Measurements from ENCODE around the gene MYH4. TPM values are rescaled to one million over a fixed set of nuclear protein-coding genes. Genes with fewer than 3 reads are reported as not detected.

MYH4 gene
- total RNA-seq, 1 donor from 2014 or later, result not detected

DNA sequence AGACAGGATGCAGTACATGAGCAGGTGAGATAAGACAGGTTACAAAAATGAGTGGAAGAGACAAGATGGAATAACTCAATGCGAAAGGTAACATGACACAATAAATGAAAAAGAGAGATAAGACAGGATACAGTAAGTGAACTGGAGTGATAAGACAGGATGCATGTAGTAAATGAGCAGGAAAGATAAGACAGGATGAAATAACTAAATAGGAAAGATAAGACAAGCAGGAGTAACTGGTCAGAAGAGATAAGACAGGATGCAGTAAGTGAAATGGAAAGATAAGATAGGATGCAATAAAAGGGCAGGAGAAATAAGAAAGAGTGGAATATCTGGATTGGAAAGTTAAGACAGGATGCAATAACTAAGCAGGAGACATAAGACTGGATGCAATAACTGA lies 8.3 kb upstream of the MYH4 start:
- Mint-ChIP-seq H3K36me3 (ENCODE audit: low read depth, unreplicated experiment) (peaks cover 2% of the 10 kb centered on the region), H3K27ac (ENCODE audit: unreplicated experiment) (no peak overlapping the region), H3K4me1 (ENCODE audit: low read depth, unreplicated experiment) (no peaks in the 10 kb centered on the region), H3K4me3 (ENCODE audit: unreplicated experiment) (no peak overlapping the region), H3K27me3 (ENCODE audit: low read depth, unreplicated experiment) (no peaks in the 10 kb centered on the region), H3K9me3 (ENCODE audit: unreplicated experiment) (peaks cover 4% of the 10 kb centered on the region)
- TF ChIP-seq EZH2 (IDR thresholded peaks at IDR 0.05; ENCODE audit: insufficient read depth, low read length), result no peak
- TF ChIP-seq, protein P1, sequence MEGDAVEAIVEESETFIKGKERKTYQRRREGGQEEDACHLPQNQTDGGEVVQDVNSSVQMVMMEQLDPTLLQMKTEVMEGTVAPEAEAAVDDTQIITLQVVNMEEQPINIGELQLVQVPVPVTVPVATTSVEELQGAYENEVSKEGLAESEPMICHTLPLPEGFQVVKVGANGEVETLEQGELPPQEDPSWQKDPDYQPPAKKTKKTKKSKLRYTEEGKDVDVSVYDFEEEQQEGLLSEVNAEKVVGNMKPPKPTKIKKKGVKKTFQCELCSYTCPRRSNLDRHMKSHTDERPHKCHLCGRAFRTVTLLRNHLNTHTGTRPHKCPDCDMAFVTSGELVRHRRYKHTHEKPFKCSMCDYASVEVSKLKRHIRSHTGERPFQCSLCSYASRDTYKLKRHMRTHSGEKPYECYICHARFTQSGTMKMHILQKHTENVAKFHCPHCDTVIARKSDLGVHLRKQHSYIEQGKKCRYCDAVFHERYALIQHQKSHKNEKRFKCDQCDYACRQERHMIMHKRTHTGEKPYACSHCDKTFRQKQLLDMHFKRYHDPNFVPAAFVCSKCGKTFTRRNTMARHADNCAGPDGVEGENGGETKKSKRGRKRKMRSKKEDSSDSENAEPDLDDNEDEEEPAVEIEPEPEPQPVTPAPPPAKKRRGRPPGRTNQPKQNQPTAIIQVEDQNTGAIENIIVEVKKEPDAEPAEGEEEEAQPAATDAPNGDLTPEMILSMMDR (IDR thresholded peaks at IDR 0.05; ENCODE audit: insufficient read depth, low read depth, low read length), result no peak
- H3K27ac ChIP-seq (ENCODE audit: low read depth, low read length), result no peak overlapping the region
- no peaks in the 10 kb centered on the region for H3K36me3 ChIP-seq (ENCODE audit: insufficient read depth, low read length)
- FAIRE-seq, result no peak
- no peak overlapping the region for H3K9ac ChIP-seq (ENCODE audit: low read length)
- H3K9me3 ChIP-seq (ENCODE audit: insufficient read depth, low read depth, low read length), result no peaks in the 10 kb centered on the region
- no peak overlapping the region for H3K4me2 ChIP-seq (ENCODE audit: low read length)
- H2AFZ ChIP-seq (ENCODE audit: low read depth, low read length), result no peak overlapping the region
- H3K4me3 ChIP-seq (ENCODE audit: insufficient read depth, low read depth, low read length), result no peak overlapping the region
- no peaks in the 10 kb centered on the region for H4K20me1 ChIP-seq (ENCODE audit: insufficient read depth, low read length)
- no peaks in the 10 kb centered on the region for H3K79me2 ChIP-seq (ENCODE audit: insufficient read depth, low read length)
- no peaks in the 10 kb centered on the region for H3K4me1 ChIP-seq (ENCODE audit: insufficient read depth, low read length)
- no peaks in the 10 kb centered on the region for H3K27me3 ChIP-seq (ENCODE audit: insufficient read depth, low read length)
- DNase-seq (ENCODE audit: low read depth), result no peak

- DNase-seq (ENCODE audit: low read depth) (no peak), FAIRE-seq (no peak)
- no peaks in the 10 kb centered on the region for H3K9me3 ChIP-seq (ENCODE audit: insufficient read depth, low read depth, low read length)
- H3K27ac ChIP-seq (ENCODE audit: low read depth, low read length), result no peak overlapping the region
- no peaks in the 10 kb centered on the region for H3K79me2 ChIP-seq (ENCODE audit: insufficient read depth, low read length)
- H4K20me1 ChIP-seq (ENCODE audit: insufficient read depth, low read length), result no peaks in the 10 kb centered on the region
- no peaks in the 10 kb centered on the region for H3K36me3 ChIP-seq (ENCODE audit: insufficient read depth, low read length)
- H2AFZ ChIP-seq (ENCODE audit: low read depth, low read length), result no peak overlapping the region
- no peak overlapping the region for H3K4me3 ChIP-seq (ENCODE audit: insufficient read depth, low read depth, low read length)
- H3K27me3 Mint-ChIP-seq (ENCODE audit: low read depth, unreplicated experiment), result no peaks in the 10 kb centered on the region
- no peaks in the 10 kb centered on the region for H3K9me3 Mint-ChIP-seq (ENCODE audit: unreplicated experiment)
- no peaks in the 10 kb centered on the region for H3K4me1 Mint-ChIP-seq (ENCODE audit: low read depth, unreplicated experiment)
- H3K36me3 Mint-ChIP-seq (ENCODE audit: low read depth, unreplicated experiment), result no peaks in the 10 kb centered on the region
- no peak overlapping the region for H3K4me3 Mint-ChIP-seq (ENCODE audit: unreplicated experiment)
- H3K9ac ChIP-seq (ENCODE audit: low read length), result no peak overlapping the region
- no peaks in the 10 kb centered on the region for H3K27me3 ChIP-seq (ENCODE audit: insufficient read depth, low read length)
- TF ChIP-seq, protein P1 (IDR thresholded peaks at IDR 0.05; ENCODE audit: insufficient read depth, low read depth, low read length), result no peak
- no peak for TF ChIP-seq EZH2 (IDR thresholded peaks at IDR 0.05; ENCODE audit: insufficient read depth, low read length)
- H3K4me1 ChIP-seq (ENCODE audit: insufficient read depth, low read length), result no peaks in the 10 kb centered on the region
- no peak overlapping the region for H3K27ac Mint-ChIP-seq (ENCODE audit: unreplicated experiment)
- H3K4me2 ChIP-seq (ENCODE audit: low read length), result no peak overlapping the region
Measured at GRCh38 chr17:10474536-10474935, 5.2 kb upstream of the MYH4 start.

DNA sequence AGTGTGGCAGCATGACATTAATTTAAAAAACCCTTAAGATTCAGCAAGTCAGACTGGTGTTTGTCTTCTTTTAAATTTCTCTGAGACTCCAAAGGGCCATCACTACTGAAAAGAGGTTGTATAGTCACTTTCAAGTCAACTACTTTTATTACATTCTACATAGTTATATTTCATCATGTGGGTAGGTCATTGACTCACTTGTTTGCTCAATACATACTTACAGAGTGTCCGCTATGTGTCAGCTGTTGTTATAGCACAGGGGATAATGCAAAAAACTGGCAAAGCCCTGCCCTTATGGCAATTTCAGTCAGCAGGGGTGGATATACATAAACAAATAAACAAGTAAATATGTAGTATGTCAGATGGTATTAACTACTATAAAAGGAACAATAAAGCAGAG lies 2.5 kb upstream of the MYH4 start:
- no peaks in the 10 kb centered on the region for H3K36me3 Mint-ChIP-seq (ENCODE audit: low read depth, unreplicated experiment)
- TF ChIP-seq, protein P1 (IDR thresholded peaks at IDR 0.05; ENCODE audit: insufficient read depth, low read depth, low read length), result no peak
- no peak for TF ChIP-seq EZH2 (IDR thresholded peaks at IDR 0.05; ENCODE audit: insufficient read depth, low read length)
- no peaks in the 10 kb centered on the region for H3K27me3 Mint-ChIP-seq (ENCODE audit: low read depth, unreplicated experiment)
- Histone ChIP-seq H3K27ac (ENCODE audit: low read depth, low read length) (no peak overlapping the region), H3K4me2 (ENCODE audit: low read length) (no peak overlapping the region), H2AFZ (ENCODE audit: low read depth, low read length) (no peak overlapping the region), H3K9me3 (ENCODE audit: insufficient read depth, low read depth, low read length) (no peaks in the 10 kb centered on the region), H3K27me3 (ENCODE audit: insufficient read depth, low read length) (no peaks in the 10 kb centered on the region), H4K20me1 (ENCODE audit: insufficient read depth, low read length) (no peaks in the 10 kb centered on the region), H3K9ac (ENCODE audit: low read length) (no peak overlapping the region), H3K36me3 (ENCODE audit: insufficient read depth, low read length) (no peaks in the 10 kb centered on the region), H3K4me1 (ENCODE audit: insufficient read depth, low read length) (no peaks in the 10 kb centered on the region), H3K79me2 (ENCODE audit: insufficient read depth, low read length) (no peaks in the 10 kb centered on the region), H3K4me3 (ENCODE audit: insufficient read depth, low read depth, low read length) (no peak overlapping the region)
- no peaks in the 10 kb centered on the region for H3K9me3 Mint-ChIP-seq (ENCODE audit: unreplicated experiment)
- H3K27ac Mint-ChIP-seq (ENCODE audit: unreplicated experiment), result no peak overlapping the region
- DNase-seq (ENCODE audit: low read depth), result no peak
- no peaks in the 10 kb centered on the region for H3K4me1 Mint-ChIP-seq (ENCODE audit: low read depth, unreplicated experiment)
- no peak for FAIRE-seq
- no peak overlapping the region for H3K4me3 Mint-ChIP-seq (ENCODE audit: unreplicated experiment)

All from astrocyte (in vitro differentiated cells and primary cell).